Measurements from ENCODE around the gene PLCG2.

DNA sequence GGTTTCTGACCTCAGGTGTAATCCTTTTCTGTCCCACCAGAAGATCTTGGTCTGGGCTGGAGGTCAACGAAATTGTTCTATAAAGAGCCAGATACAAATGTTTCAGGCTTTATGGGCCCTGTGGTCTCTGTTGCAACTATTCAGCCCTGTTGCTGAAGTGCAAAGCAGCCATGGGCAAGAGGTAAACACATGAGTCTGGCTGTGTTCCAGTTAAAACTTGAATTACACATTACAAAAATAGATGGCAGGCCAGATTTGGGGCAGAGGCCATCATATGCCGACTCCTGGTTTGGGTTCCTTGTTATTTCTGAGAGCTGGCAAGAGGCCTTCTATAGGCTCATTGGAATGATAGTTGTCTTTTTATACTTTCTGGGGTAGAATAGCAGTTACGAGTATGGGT lies 117.8 kb downstream of the PLCG2 start:
- TF ChIP-seq CEBPB (IDR thresholded peaks at IDR 0.05) (no peak), ZSCAN20 (CRISPR knock-in tag; IDR thresholded peaks at IDR 0.05) (no peak), CHD4 (IDR thresholded peaks at IDR 0.05; ENCODE audit: borderline replicate concordance) (no peak)
- TF ChIP-seq, protein P1, sequence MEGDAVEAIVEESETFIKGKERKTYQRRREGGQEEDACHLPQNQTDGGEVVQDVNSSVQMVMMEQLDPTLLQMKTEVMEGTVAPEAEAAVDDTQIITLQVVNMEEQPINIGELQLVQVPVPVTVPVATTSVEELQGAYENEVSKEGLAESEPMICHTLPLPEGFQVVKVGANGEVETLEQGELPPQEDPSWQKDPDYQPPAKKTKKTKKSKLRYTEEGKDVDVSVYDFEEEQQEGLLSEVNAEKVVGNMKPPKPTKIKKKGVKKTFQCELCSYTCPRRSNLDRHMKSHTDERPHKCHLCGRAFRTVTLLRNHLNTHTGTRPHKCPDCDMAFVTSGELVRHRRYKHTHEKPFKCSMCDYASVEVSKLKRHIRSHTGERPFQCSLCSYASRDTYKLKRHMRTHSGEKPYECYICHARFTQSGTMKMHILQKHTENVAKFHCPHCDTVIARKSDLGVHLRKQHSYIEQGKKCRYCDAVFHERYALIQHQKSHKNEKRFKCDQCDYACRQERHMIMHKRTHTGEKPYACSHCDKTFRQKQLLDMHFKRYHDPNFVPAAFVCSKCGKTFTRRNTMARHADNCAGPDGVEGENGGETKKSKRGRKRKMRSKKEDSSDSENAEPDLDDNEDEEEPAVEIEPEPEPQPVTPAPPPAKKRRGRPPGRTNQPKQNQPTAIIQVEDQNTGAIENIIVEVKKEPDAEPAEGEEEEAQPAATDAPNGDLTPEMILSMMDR (IDR thresholded peaks at IDR 0.05): no peak
- TF ChIP-seq, protein P2, sequence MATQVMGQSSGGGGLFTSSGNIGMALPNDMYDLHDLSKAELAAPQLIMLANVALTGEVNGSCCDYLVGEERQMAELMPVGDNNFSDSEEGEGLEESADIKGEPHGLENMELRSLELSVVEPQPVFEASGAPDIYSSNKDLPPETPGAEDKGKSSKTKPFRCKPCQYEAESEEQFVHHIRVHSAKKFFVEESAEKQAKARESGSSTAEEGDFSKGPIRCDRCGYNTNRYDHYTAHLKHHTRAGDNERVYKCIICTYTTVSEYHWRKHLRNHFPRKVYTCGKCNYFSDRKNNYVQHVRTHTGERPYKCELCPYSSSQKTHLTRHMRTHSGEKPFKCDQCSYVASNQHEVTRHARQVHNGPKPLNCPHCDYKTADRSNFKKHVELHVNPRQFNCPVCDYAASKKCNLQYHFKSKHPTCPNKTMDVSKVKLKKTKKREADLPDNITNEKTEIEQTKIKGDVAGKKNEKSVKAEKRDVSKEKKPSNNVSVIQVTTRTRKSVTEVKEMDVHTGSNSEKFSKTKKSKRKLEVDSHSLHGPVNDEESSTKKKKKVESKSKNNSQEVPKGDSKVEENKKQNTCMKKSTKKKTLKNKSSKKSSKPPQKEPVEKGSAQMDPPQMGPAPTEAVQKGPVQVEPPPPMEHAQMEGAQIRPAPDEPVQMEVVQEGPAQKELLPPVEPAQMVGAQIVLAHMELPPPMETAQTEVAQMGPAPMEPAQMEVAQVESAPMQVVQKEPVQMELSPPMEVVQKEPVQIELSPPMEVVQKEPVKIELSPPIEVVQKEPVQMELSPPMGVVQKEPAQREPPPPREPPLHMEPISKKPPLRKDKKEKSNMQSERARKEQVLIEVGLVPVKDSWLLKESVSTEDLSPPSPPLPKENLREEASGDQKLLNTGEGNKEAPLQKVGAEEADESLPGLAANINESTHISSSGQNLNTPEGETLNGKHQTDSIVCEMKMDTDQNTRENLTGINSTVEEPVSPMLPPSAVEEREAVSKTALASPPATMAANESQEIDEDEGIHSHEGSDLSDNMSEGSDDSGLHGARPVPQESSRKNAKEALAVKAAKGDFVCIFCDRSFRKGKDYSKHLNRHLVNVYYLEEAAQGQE (IDR thresholded peaks at IDR 0.05): no peak
